HCT116 (cell line): Measurements from ENCODE around the gene CADPS. TPM values are rescaled to one million over a fixed set of nuclear protein-coding genes. Genes with fewer than 3 reads are reported as not detected.

Source experiments
- ATAC-seq: fragments of 200-7000 bp; cut with Tn5 transposase; 2 replicates; pipeline ENCODE4 v1.9.1; 2020; ENCODE audit warnings: mild to moderate bottlenecking, moderate library complexity
- BruUV-seq: library from RNA; stranded (reverse); fragments of 400-500 nt; replicated peaks from 2 replicates; lab custom pipeline; 2021; lab: Mats Ljungman, UMichigan
- CTCF ChIA-PET: fragments of 300-600 bp; sonication (Branson Sonifier 250); formaldehyde crosslinking; loops from one replicate; lab custom pipeline; 2021; ENCODE audit warnings: antibody characterized with exemption; lab: Charles Lee
- POLR2A ChIA-PET: fragments of 300-600, 350-600 bp; sonication (Branson Sonifier 250); formaldehyde crosslinking; loops from one replicate; lab custom pipeline; 2021; ENCODE audit warnings: antibody characterized with exemption; lab: Charles Lee
- RAD21 ChIA-PET, 2 experiments: fragments of 300-600 bp; sonication (Branson Sonifier 250); formaldehyde crosslinking; loops; one replicate each; lab custom pipeline; 2023; ENCODE audit warnings: low total read pairs in 2 of 2; ENCODE audit not compliant: uncharacterized antibody in 2 of 2, unreplicated experiment in 2 of 2, low non-redundant PET in 1 of 2; lab: Charles Lee
- DNase-seq: peaks from one replicate; pipeline ENCODE4 v3.0.0-alpha.2; 2010; ENCODE audit warnings: low read depth, low spot score
- H2AFZ ChIP-seq: fragments of 200-600 bp; shearing (Covaris generic), sonication (generic); 2 replicates; pipeline ENCODE4 v1.6.1; 2017; ENCODE audit warnings: low read depth, mixed run types, mixed read lengths, antibody characterized with exemption, low read length; ENCODE audit not compliant: poor library complexity, severe bottlenecking
- H3K27ac ChIP-seq: 2 replicates; pipeline ENCODE4 v1.5.1; 2012; ENCODE audit warnings: low read depth, low read length
- H3K27me3 ChIP-seq: fragments of 200-600 bp; sonication (generic); 2 replicates; pipeline ENCODE4 v1.6.1; 2016; ENCODE audit warnings: mixed run types, low read length, mixed read lengths; ENCODE audit not compliant: insufficient read depth
- H3K36me3 ChIP-seq, 2 experiments: fragments of 200-500 bp in 1 of 2; fragments of 200-600 bp in 1 of 2; sonication (Bioruptor generic) in 1 of 2; sonication (generic) in 1 of 2; 2 replicates each; pipeline versions ENCODE4 v1.5.1 to v1.6.1; 2014 to 2016; ENCODE audit warnings: low read length in 2 of 2, inconsistent platforms in 1 of 2, mixed read lengths in 1 of 2, mixed run types in 1 of 2; ENCODE audit not compliant: insufficient read depth in 2 of 2, control insufficient read depth in 1 of 2
- H3K4me1 ChIP-seq, 2 experiments: fragments of 200-600 bp in 1 of 2; sonication (generic) in 1 of 2; 2 replicates each; pipeline versions ENCODE4 v1.5.1 to v1.6.1; 2012 to 2017; ENCODE audit warnings: low read length in 2 of 2, inconsistent platforms in 1 of 2, mild to moderate bottlenecking in 1 of 2, mixed read lengths in 1 of 2, mixed run types in 1 of 2, moderate library complexity in 1 of 2; ENCODE audit not compliant: insufficient read depth in 2 of 2, control insufficient read depth in 1 of 2
- H3K4me2 ChIP-seq: fragments of 200-600 bp; sonication (generic); 2 replicates; pipeline ENCODE4 v1.6.1; 2017; ENCODE audit warnings: mixed run types, low read length, mixed read lengths
- H3K4me3 ChIP-seq, 2 experiments: fragments of 200-600 bp in 1 of 2; sonication (generic) in 1 of 2; replicated peaks in 1 of 2; 2 replicates each; pipeline ENCODE4 v1.5.1; 2011 to 2016; ENCODE audit warnings: low read length in 2 of 2, control low read depth in 1 of 2, low read depth in 1 of 2, mild to moderate bottlenecking in 1 of 2, mixed read lengths in 1 of 2, mixed run types in 1 of 2
- H3K79me2 ChIP-seq: fragments of 200-600 bp; sonication (generic); 2 replicates; pipeline ENCODE4 v1.6.1; 2017; ENCODE audit warnings: mild to moderate bottlenecking, mixed run types, low read length, moderate library complexity, mixed read lengths; ENCODE audit not compliant: insufficient read depth
- H3K9ac ChIP-seq: fragments of 200-600 bp; sonication (generic); 2 replicates; pipeline ENCODE4 v1.6.1; 2016; ENCODE audit warnings: low read length, mixed read lengths
- H3K9me2 ChIP-seq: fragments of 200-600 bp; sonication (generic), shearing (Covaris generic); 2 replicates; pipeline ENCODE4 v1.6.1; 2017; ENCODE audit warnings: mixed run types, mild to moderate bottlenecking, moderate library complexity; ENCODE audit not compliant: insufficient read depth
- H3K9me3 ChIP-seq, 2 experiments: fragments of 200-500 bp in 1 of 2; fragments of 200-600 bp in 1 of 2; sonication (Bioruptor generic) in 1 of 2; sonication (generic) in 1 of 2; 2 replicates each; pipeline ENCODE4 v1.6.1; 2014 to 2017; ENCODE audit warnings: low read length in 2 of 2, mixed read lengths in 2 of 2, inconsistent platforms in 1 of 2, low read depth in 1 of 2, mild to moderate bottlenecking in 1 of 2, mixed run types in 1 of 2, moderate library complexity in 1 of 2; ENCODE audit not compliant: control insufficient read depth in 1 of 2, insufficient read depth in 1 of 2
- H4K20me1 ChIP-seq: fragments of 200-600 bp; sonication (generic), shearing (Covaris generic); 2 replicates; pipeline ENCODE4 v1.6.1; 2017; ENCODE audit warnings: mixed run types, mild to moderate bottlenecking, moderate library complexity; ENCODE audit not compliant: insufficient read depth
- CEBPB ChIP-seq: IDR thresholded peaks from 2 replicates; pipeline ENCODE4 v1.6.1; 2012; ENCODE audit warnings: low read depth
- ELF1 ChIP-seq: IDR thresholded peaks from 2 replicates; pipeline ENCODE4 v1.6.1; 2012; ENCODE audit warnings: low read depth, borderline replicate concordance
- EZH2phosphoT487 ChIP-seq: fragments of 200-600 bp; IDR thresholded peaks from 2 replicates; pipeline ENCODE4 v1.6.1; 2018; ENCODE audit warnings: antibody characterized with exemption, borderline replicate concordance
- JUND ChIP-seq: IDR thresholded peaks from 2 replicates; pipeline ENCODE4 v1.6.1; 2012
- POLR2A ChIP-seq: IDR thresholded peaks from 2 replicates; pipeline ENCODE4 v1.7.0; 2011; ENCODE audit warnings: borderline replicate concordance; ENCODE audit not compliant: insufficient read depth, insufficient read length; ENCODE audit errors: extremely low read depth
- TCF7L2 ChIP-seq: IDR thresholded peaks from 2 replicates; pipeline ENCODE4 v1.7.0; 2011; ENCODE audit warnings: borderline replicate concordance, inconsistent platforms; ENCODE audit not compliant: insufficient read depth, insufficient read length; ENCODE audit errors: extremely low read depth
- intact Hi-C: fragments of 100-400 bp; cut with micrococcal nuclease; formaldehyde crosslinking; loops from 2 replicates; pipeline ENCODE4 v1.10.0; 2022
- total RNA-seq: library from RNA; stranded (reverse); gene quantifications from one replicate; pipeline ENCODE4 v1.2.1, GENCODE V29; 2021; ENCODE audit not compliant: unreplicated experiment
- TF ChIP-seq, protein P1 (sequence below), 3 experiments: fragments of 200-600 bp in 1 of 3; sonication (generic) in 1 of 3; IDR thresholded peaks in 2 of 3; conservative IDR thresholded peaks in 1 of 3; 2 replicates each; pipeline ENCODE4 v1.5.1; 2012 to 2017; ENCODE audit warnings: low read depth in 2 of 3, low read length in 2 of 3, antibody characterized with exemption in 1 of 3, borderline replicate concordance in 1 of 3, control low read depth in 1 of 3, mild to moderate bottlenecking in 1 of 3, mixed read lengths in 1 of 3, mixed run types in 1 of 3, moderate library complexity in 1 of 3; ENCODE audit not compliant: insufficient read depth in 1 of 3
- TF ChIP-seq, protein P2 (sequence below): IDR thresholded peaks from 2 replicates; pipeline ENCODE4 v1.6.1; 2012; ENCODE audit warnings: low read depth
- TF ChIP-seq, protein P3 (sequence below): IDR thresholded peaks from 2 replicates; pipeline ENCODE4 v1.6.1; 2012

The CADPS gene
- total RNA-seq, 1 experiment from 2014 or later: not detected

DNA sequence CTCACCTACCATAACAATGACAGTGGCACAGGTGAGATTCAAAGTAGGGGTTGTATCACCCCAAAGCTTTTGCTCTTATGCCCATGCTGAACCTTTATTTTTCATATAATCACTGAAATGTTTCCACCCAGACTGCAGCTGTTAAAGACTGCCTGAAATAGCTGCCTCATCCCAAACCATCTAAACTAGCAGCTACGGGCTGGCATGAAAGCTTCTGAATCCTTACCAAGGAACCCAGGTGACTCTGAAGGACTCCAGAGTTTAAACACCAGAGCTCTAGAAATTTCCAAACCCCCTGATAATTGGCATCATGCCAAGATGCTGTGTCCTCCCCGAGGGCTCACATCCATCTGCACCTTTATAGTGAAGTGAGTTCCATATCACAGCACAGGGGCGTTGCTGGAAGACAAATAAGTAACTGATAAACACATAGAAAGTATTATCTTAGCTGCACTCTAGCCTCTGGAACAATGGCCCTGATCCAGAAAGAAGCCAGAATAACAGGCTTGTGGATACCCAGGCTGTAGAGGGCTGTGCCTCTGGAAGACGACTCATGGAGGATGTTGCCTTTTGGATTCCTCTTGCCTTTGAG, 238.9 kb downstream of the CADPS start:
- Histone ChIP-seq H3K9me3 (no peaks in the 10 kb centered on the region), H3K79me2 (no peaks in the 10 kb centered on the region), H3K9ac (no peak overlapping the region), H2AFZ (no peak overlapping the region), H3K27me3 (peaks cover 43% of the 10 kb centered on the region), H3K36me3 (no peaks in the 10 kb centered on the region), H3K27ac (no peak overlapping the region), H3K4me3 (no peak overlapping the region), H3K9me2 (no peaks in the 10 kb centered on the region), H4K20me1 (no peaks in the 10 kb centered on the region), H3K4me2 (no peak overlapping the region), H3K4me1 (no peaks in the 10 kb centered on the region)
- RAD21 ChIA-PET: no interaction called here
- ATAC-seq (no peak), DNase-seq (no peak)
- POLR2A ChIA-PET: no interaction called here
- intact Hi-C loops: no loop called here
- CTCF ChIA-PET: no interaction called here
- TF ChIP-seq POLR2A (no peak), JUND (no peak), ELF1 (no peak), EZH2phosphoT487 (no peak)
- TF ChIP-seq, protein P1, sequence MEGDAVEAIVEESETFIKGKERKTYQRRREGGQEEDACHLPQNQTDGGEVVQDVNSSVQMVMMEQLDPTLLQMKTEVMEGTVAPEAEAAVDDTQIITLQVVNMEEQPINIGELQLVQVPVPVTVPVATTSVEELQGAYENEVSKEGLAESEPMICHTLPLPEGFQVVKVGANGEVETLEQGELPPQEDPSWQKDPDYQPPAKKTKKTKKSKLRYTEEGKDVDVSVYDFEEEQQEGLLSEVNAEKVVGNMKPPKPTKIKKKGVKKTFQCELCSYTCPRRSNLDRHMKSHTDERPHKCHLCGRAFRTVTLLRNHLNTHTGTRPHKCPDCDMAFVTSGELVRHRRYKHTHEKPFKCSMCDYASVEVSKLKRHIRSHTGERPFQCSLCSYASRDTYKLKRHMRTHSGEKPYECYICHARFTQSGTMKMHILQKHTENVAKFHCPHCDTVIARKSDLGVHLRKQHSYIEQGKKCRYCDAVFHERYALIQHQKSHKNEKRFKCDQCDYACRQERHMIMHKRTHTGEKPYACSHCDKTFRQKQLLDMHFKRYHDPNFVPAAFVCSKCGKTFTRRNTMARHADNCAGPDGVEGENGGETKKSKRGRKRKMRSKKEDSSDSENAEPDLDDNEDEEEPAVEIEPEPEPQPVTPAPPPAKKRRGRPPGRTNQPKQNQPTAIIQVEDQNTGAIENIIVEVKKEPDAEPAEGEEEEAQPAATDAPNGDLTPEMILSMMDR (IDR thresholded peaks at IDR 0.05 in 2 of 3, conservative IDR thresholded peaks at IDR 0.05 in 1 of 3; ENCODE audit: borderline replicate concordance in 1 of 3, insufficient read depth in 1 of 3, low read depth in 2 of 3, low read length in 2 of 3): no peak
- no TSS peak for BruUV-seq

GRCh38 chr3:62632510-62633294, 242.5 kb downstream of the CADPS start:
- H3K27me3 ChIP-seq: peaks cover 51% of the 10 kb centered on the region
- no peak overlapping the region for H3K9ac ChIP-seq
- no peak overlapping the region for H3K4me3 ChIP-seq
- no peaks in the 10 kb centered on the region for H3K4me1 ChIP-seq
- H4K20me1 ChIP-seq: no peaks in the 10 kb centered on the region
- no peaks in the 10 kb centered on the region for H3K9me2 ChIP-seq
- POLR2A ChIA-PET: no interaction called here
- no TSS peak for BruUV-seq
- no peak overlapping the region for H3K4me2 ChIP-seq
- RAD21 ChIA-PET: no interaction called here
- CTCF ChIA-PET: no interaction called here
- intact Hi-C loops: no loop called here
- no peaks in the 10 kb centered on the region for H3K9me3 ChIP-seq
- ATAC-seq: peak; percentile 84
- no peak overlapping the region for H2AFZ ChIP-seq
- no peaks in the 10 kb centered on the region for H3K79me2 ChIP-seq
- H3K27ac ChIP-seq: no peak overlapping the region
- no peak for DNase-seq
- H3K36me3 ChIP-seq: no peaks in the 10 kb centered on the region
- TF ChIP-seq, protein P2, sequence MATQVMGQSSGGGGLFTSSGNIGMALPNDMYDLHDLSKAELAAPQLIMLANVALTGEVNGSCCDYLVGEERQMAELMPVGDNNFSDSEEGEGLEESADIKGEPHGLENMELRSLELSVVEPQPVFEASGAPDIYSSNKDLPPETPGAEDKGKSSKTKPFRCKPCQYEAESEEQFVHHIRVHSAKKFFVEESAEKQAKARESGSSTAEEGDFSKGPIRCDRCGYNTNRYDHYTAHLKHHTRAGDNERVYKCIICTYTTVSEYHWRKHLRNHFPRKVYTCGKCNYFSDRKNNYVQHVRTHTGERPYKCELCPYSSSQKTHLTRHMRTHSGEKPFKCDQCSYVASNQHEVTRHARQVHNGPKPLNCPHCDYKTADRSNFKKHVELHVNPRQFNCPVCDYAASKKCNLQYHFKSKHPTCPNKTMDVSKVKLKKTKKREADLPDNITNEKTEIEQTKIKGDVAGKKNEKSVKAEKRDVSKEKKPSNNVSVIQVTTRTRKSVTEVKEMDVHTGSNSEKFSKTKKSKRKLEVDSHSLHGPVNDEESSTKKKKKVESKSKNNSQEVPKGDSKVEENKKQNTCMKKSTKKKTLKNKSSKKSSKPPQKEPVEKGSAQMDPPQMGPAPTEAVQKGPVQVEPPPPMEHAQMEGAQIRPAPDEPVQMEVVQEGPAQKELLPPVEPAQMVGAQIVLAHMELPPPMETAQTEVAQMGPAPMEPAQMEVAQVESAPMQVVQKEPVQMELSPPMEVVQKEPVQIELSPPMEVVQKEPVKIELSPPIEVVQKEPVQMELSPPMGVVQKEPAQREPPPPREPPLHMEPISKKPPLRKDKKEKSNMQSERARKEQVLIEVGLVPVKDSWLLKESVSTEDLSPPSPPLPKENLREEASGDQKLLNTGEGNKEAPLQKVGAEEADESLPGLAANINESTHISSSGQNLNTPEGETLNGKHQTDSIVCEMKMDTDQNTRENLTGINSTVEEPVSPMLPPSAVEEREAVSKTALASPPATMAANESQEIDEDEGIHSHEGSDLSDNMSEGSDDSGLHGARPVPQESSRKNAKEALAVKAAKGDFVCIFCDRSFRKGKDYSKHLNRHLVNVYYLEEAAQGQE: no peak
- TF ChIP-seq, protein P1 (IDR thresholded peaks at IDR 0.05 in 2 of 3, conservative IDR thresholded peaks at IDR 0.05 in 1 of 3; ENCODE audit: borderline replicate concordance in 1 of 3, insufficient read depth in 1 of 3, low read depth in 2 of 3, low read length in 2 of 3): peak; percentile 23 to 29 (median 28); a peak in 3 of 6 replicates
- TF ChIP-seq, protein P3, sequence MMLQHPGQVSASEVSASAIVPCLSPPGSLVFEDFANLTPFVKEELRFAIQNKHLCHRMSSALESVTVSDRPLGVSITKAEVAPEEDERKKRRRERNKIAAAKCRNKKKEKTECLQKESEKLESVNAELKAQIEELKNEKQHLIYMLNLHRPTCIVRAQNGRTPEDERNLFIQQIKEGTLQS: no peak
- no peak for TF ChIP-seq CEBPB
- TF ChIP-seq TCF7L2: no peak
